ENCODE measurements around the gene TMEM176A.

GRCh38 chr7:150854066-150855000 is 53.8 kb downstream of the TMEM176A start:
- TF ChIP-seq CEBPB (IDR thresholded peaks at IDR 0.05) (no peak), FOXM1 (IDR thresholded peaks at IDR 0.05; ENCODE audit: borderline replicate concordance, low read depth) (no peak), RAD21 (IDR thresholded peaks at IDR 0.05; ENCODE audit: low read depth) (no peak), REST (IDR thresholded peaks at IDR 0.05; ENCODE audit: low read depth) (no peak), EP300 (IDR thresholded peaks at IDR 0.05; ENCODE audit: borderline replicate concordance) (no peak), NFIC (IDR thresholded peaks at IDR 0.05) (no peak), EGR1 (IDR thresholded peaks at IDR 0.05) (no peak), YY1 (IDR thresholded peaks at IDR 0.05; ENCODE audit: low read depth) (no peak), MAX (IDR thresholded peaks at IDR 0.05) (no peak), USF1 (IDR thresholded peaks at IDR 0.05) (no peak), TAF1 (IDR thresholded peaks at IDR 0.05; ENCODE audit: low read depth) (no peak), CREB1 (IDR thresholded peaks at IDR 0.05; ENCODE audit: low read depth) (no peak)
